GM21737 (cell line): Measurements from ENCODE around the gene ACOT9.
"Not testable (repeated sequence)": the region's sequence is repeated elsewhere in the genome, so short reads cannot be mapped to it uniquely, and the experiment has no call there.

Experiments
- ATAC-seq: cut with Tn5 transposase; IDR thresholded peaks from one replicate; pipeline ENCODE4 v1.9.1; 2021; ENCODE audit warnings: mild to moderate bottlenecking, moderate library complexity; ENCODE audit not compliant: unreplicated experiment

The ACOT9 gene, protein sequence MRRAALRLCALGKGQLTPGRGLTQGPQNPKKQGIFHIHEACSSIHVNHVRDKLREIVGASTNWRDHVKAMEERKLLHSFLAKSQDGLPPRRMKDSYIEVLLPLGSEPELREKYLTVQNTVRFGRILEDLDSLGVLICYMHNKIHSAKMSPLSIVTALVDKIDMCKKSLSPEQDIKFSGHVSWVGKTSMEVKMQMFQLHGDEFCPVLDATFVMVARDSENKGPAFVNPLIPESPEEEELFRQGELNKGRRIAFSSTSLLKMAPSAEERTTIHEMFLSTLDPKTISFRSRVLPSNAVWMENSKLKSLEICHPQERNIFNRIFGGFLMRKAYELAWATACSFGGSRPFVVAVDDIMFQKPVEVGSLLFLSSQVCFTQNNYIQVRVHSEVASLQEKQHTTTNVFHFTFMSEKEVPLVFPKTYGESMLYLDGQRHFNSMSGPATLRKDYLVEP

DNA sequence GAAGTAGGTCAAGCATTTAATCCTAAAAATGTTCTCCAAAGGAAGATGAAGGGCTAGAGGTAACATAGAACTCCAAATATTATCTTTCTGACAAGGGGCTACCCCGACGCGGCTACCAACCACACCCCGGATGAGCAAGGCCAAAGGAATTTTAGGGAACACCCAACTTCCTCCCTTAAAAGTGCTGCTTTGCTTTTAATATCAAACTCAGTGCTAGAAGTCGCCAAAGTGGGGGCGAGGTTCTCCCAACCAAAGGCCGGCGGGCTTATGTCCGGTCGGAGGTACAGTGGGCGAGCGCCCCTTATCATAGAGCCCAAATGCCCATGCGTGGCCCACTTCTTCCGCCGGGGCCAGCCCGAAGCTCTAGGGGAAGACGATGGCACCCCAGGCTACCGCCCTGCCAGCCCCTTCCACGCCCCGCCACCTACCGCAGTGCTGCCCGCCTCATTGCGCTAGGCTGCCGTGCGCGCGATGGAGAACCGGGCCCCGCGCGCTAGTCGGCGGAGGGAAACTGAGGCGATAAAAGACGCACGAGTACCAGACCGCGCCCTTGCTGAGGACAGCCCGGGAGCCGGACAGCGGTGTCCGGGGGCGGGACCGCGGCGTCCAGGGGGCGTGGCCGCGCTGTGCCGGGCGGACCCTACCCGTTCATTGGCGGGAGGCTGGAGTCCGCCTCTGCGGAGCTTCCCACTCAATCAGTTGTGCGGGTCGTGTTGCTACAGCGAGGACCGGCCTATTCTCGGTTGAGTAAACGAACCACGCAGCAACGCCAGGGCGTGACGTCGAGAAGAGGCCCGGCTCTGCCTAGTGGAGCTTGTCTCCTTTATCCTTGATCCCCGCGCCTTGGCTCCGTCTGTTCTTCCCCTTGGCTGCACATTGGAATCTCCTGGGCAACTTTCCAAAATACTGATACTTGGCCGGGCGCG lies at the start of gene ACOT9:
Gene ACOT9, minus strand, starts transcription at position 580 of the 926 bp plus-strand sequence. Its CDS starts 132 bp downstream, at position 448.
- peak; percentile 96 for ATAC-seq

DNA sequence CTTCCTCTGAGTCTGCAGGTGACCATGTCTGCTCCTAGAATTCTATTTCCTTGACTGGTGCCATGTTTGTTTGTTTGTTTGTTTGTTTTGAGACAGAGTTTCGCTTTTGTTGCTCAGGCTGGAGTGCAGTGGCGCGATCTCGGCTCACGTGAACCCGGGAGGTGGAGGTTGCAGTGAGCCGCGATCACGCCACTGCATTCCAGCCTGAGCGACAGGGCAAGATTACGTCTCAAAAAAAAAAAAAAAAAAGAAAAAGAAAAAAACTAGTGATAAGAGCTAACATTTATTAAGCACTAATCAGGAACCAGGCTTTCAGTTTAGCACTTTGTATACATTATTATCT lies 47.0 kb upstream of the ACOT9 start:
- no peak for ATAC-seq

DNA sequence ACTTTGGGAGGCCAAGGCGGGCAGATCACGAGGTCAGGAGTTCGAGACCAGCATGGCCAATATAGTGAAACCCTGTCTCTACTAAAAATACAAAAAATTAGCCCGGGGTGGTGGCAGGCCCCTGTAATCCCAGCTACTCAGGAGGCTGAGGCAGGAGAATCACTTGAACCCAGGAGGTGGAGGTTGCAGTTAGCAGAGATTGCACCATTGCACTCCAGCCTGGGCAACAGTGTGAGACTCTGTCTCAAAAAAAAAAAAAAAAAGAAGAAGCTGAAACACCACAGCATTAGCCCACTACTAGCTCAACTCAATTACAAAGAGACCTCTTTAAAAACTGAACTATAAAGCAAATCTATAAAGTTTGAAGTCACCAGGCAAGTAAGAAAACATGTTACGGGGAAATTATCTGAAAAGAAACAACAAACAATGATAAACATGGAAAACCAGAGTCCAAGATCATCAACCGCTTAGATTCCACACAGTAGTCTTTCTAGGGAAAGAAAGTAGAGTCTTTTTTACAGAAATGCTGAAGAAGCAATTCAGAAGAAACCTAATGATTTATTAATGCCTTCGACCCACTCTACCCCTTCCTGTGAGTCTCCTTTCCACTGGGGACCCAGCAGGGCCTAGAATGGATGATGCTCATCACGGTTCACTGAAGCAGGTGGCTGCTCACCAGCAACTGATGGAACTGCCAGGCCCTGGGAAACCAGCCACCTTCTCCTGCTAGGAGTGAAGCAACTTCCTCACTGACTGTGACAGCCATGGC lies 46.5 kb upstream of the ACOT9 start:
- no peak for ATAC-seq

DNA sequence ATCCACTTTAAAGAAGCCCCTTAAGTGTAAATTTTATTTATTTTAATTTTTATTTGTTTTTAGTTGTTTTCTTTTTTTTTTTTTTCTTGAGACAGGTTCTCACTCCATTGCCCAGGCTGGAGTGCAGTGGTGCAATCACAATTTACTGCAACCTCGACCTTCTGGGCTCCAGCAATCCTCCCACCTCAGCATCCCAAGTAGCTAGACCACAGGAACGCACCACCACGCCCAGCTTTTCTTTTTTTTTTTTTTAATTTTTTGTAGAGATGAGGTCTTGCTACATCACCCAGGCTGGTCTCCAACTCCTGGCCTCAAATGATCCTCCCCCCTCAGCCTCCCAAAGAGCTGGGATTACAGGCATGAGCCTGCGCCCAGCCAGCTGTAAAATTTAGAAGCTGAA lies 45.9 kb upstream of the ACOT9 start:
- ATAC-seq: no peak

DNA sequence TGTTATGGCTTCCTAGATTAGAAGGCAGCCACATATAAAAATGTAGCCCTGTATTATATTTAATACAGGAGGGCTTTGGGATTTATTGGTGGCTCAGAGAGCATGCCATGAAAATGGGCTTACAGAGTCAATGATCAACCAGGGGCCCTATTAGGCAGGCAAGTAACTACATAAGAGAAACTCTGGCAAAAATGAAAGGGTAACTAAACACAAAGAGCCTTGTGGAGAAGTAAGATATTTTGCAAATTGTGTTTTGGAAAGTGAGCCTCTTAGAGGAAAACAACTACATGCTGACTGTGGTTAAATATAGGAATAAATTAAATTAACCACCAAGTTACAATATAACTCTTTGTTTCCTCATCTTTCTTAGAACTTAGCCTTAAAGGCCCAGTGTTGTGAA lies 45.4 kb upstream of the ACOT9 start:
- ATAC-seq: no peak

DNA sequence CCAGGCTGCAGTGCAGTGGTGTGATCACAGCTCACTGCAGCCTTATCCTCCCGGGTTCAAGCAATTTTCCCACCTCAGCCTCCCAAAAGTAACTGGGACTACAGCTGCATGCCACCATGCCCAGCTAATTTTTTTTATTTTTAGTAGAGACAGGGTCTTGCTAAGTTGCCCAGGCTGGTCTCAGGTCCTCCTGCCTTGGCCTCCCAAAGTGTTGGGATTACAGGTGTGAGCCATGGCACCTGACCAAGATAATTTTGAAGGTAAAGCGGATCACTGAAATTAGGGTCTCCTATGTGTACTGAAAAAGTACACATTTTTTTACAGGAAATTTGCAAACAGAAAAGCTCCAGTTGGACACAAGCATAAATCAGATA lies 44.7 kb upstream of the ACOT9 start:
- no peak for ATAC-seq

DNA sequence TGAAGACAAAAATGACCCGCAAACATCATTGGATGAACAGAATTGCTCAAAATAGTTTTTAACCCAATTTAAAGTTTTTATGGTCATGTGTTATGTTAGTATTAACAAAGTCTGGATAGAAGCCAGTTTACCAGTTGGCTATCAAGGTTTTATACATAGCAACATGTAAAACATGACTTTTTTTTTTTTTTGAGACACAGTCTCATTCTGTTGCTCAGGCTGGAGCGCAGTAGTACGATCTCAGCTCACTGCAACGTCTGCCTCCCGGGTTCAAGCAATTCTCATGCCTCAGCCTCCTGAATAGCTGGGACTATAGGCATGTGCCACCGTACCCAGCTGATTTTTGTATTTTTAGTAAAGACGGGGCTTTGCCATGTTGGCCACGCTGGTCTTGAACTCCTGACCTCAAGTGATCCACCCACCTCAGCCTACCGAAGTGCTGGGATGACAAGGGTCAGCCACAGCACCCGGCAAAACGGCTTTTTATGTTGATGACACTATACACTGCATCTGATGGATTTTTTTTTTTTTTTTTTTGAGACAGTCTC lies 43.3 kb upstream of the ACOT9 start:
- no peak for ATAC-seq

DNA sequence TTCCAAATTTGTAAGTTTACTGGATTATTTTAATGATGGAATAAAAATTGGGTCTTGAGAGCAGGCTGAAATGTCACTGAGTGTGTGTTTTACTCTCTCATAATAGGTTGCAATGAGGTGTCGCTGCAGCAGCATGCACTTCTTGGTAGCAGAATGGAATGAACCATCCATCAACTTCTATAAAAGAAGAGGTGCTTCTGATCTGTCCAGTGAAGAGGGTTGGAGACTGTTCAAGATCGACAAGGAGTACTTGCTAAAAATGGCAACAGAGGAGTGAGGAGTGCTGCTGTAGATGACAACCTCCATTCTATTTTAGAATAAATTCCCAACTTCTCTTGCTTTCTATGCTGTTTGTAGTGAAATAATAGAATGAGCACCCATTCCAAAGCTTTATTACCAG lies 42.5 kb upstream of the ACOT9 start:
- no peak for ATAC-seq

DNA sequence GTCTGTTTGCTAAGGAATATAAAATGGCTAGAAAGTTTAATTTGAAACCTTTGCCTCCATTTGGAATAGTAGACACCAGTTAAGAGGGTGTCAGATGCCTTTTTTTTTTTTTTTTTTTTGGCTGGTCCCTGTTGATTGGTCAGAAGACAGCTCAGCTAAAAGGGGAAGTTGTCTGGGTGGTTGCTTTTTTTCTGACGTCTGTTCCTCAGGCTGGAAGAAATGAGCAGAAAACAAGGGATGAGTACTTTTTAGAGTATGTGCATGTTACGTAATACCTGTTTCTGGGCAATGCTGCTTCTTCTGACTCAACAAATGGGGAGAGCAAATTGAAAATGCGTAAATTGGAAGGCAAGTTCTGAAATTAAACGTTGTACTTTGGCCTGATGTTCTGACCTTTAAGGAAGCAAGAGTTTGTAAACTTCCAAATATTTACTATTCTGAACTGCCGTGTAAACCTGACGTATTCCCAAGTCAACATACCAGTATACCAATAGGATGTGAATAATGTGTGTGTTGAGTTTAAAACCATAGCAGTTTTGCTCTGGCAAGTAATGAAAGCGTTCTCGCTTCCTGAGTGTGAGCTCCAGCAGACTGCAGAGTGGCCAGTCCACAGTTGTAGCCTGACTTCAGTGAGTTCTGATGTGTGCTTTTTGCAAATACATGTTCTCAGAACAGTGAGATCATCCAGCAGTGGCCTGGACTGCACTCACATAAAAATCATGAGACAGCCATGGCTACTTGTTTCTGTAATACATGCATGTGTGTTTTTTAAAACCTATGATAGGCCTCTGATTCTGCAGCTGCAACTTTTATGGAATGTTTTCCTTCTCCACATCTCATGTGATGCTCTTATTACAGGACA lies 41.6 kb upstream of the ACOT9 start:
- ATAC-seq: no peak

DNA sequence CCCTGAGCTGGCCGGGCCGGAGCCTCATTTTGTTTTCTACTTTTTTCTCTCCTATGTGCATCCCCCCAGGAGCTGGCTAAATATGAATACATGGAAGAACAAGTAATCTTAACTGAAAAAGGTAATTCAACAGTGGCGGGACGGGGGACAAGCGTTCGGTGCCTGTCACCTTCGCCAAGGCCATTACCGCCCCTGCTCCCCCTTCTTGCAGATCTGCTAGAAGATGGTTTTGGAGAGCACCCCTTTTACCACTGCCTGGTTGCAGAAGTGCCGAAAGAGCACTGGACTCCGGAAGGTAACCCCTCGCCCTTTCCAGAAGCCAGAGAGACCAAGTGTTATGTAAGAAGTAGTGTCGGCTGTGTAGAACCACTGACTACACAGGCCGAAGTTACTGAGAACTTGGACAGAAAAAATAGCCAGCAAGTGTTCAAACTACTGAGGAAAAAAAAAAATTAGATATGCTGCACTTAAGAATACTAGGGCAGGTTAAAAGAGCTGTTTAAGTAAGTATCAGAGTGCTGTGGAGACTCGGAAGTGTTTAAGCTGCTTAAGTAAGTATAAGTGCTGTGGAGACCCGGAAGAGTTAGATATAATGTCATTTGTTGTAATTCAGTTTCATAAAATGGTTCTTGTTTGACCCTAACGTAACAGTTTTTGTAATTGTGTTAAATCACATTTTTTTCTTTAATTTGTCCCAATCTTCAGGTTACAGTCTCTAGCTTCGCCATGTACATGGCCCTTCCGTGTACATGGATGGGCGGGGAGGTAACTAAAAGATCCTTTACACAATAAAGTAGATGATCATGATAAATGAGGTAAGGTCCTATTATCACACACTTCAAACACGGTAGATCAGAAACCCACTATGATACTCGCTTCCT lies 40.8 kb upstream of the ACOT9 start:
- no peak for ATAC-seq

DNA sequence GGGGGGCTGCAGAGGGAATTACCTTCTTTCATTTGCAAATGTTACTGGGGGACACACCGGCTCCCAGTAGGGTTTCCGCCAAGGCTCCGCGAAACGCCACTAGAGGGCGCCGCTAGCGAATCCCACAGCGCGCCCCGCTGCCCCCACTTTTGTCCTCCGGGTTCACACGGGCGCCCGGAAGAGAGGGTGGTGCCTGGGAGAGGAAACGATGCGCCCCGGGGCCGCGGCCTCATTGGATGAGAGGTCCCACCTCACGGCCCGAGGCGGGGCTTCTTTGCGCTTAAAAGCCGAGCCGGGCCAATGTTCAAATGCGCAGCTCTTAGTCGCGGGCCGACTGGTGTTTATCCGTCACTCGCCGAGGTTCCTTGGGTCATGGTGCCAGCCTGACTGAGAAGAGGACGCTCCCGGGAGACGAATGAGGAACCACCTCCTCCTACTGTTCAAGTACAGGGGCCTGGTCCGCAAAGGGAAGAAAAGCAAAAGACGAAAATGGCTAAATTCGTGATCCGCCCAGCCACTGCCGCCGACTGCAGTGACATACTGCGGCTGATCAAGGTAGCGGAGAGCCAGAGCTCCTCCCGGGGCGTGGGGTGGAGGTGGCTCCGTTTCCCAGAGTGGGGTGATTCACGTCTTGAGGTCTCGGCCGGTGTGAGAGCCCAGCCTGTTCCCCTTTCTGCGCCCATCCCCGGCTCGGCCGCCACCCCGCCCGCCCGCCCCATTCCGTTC lies 40.0 kb upstream of the ACOT9 start, which contains the start of gene SAT1:
Gene SAT1, plus strand, starts transcription at position 311 of the 726 bp plus-strand sequence. Its CDS starts 179 bp downstream, at position 490.
- peak; percentile 81 for ATAC-seq

DNA sequence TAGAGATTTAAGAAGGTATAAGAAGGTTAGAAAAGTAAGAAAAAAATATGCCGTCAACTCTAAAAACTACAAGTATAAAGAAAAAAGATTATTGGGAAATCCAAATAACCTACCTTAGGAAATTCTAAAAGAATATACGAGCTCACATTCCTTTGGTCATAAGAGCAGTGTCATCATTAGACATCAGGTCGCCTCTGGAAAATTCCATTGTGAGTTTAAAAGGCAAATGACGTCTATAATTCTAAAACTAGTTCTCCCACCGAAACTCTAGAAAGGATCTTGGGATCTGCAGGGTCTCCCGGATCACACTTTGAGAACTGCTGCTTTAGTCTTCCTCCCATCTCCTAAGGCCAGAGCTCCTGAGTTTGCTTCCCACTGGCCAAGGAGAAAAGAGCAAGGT lies 39.4 kb upstream of the ACOT9 start:
- ATAC-seq: no peak

DNA sequence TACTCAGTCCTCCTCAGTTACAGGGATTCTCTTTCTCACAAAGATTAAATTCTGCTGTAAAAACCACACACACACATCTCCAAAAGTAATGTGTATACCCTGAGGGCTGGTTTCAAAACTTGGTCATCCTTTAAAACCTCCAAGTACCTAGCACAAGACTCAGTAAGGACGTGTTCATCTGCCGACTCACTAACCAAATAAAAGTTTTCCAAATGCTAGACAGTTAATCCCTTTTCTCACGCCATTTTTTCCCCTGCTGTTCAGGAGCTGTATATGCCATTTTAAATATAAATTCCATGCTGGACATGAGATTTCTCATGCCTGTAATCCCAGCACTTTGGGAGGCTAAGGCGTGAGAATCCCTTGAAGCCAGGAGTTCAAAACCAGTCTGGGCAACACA lies 35.9 kb upstream of the ACOT9 start:
- ATAC-seq: no peak

DNA sequence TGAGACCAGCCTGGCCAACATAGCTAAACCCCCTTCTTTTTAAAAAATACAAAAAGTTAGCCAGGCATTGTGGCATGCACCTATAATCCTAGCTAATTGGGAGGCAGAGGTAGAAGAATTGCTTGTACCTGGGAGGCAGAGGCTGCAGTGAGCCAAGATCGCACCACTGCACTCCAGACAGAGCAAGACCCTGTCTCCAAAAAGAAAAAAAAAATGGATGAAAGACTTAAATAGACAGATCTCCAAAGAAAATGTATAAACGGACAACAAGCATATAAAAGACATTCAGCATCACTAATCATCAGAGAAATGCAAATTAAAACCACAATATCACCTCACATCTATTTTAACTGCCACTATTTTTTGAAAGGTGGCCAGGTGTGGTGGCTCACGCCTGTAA lies 33.3 kb upstream of the ACOT9 start:
- ATAC-seq: no peak

DNA sequence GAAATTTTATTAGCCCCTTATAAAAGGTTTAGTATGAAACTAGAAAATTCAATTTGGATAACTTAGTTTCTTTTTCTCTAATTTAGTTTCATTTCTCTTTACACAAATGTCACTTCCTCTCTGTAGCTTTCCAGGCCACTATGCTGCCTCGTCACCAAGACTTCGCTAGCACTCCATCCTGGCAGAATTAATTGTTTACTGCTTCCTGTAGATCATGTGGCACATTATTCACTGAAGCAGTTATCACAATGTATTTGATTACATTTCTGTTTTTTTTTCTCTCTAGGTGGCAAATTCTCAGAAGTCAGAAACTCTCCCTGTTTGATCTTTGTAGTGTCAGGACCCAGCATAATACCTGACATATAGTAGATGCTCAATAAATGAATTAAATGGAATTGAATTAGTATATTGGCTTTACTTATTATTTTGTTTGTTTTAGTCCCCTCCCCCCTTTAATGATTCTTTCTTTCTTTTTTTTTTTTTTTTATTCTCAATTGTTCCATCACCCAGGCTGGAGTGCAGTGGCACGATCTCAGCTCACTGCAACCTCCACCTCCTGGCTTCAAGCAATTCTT lies 30.6 kb upstream of the ACOT9 start:
- peak; percentile 81 for ATAC-seq

DNA sequence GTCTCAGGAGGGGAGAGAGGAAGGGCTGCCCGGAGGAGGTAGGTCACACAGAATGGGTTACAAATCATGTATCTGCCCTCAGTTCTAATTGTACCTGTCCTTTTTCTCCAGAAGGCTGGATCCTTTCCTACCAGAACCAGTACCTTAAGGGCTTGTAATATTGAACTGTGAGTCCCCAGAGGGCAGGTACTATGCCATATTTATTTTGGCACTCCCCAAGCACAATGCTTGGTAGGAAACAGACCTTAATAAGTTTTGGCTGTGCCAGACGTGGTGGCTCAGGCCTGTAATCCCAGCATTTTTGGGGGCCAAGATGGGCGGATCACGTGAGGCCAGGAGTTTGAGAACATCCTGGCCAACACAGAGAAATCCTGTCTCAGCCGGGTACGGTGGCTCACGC lies 28.0 kb upstream of the ACOT9 start:
- ATAC-seq: not testable (repeated sequence)

DNA sequence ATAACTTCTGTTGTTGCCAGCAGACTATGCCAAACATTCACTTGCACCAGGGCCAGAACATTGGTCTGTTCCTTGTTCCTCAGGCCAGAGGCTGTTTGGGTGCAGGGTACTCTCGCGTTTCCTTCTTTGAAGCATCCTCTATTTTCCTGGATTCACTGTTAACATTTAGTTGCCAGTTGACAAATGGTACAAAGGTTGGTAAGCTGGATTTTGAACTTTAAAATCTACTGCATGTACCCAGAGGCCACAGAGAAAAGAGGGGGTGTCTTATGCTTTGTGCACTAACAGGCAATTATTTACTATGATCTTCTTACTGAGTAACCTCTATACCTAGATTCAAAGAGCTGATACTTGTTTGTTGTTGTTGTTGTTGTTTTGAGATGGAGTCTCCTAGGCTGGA lies 27.1 kb upstream of the ACOT9 start:
- ATAC-seq: no peak
